HG02970 (cell line): Measurements from ENCODE around the gene CORO6.
A peak's percentile ranks its signal among the peaks of the same experiment; 100 is the strongest.

ENCODE experiments used
- ATAC-seq: cut with Tn5 transposase; IDR thresholded peaks from one replicate; pipeline ENCODE4 v1.9.1; 2021; ENCODE audit warnings: mild to moderate bottlenecking, moderate library complexity, moderate number of reproducible peaks; ENCODE audit not compliant: unreplicated experiment, low FRiP score

Gene CORO6

GRCh38 chr17:29568331-29569244 lies 54.1 kb downstream of the CORO6 start, which contains the start of gene TP53I13:
Gene TP53I13 (plus strand): TSS chr17:29568701. CDS start chr17:29568759, 58 bp downstream.
- ATAC-seq, result peak; percentile 35

- peak; percentile 35 for ATAC-seq
Observed at GRCh38 chr17:29567554-29568330, 55.0 kb downstream of the CORO6 start.

GRCh38 chr17:29567304-29567553 lies 55.5 kb downstream of the CORO6 start:
- ATAC-seq, result peak; percentile 1

- peak; percentile 28 for ATAC-seq
Observed at GRCh38 chr17:29566473-29567303, 56.0 kb downstream of the CORO6 start, which contains the start of gene ABHD15. Gene ABHD15 (minus strand): TSS chr17:29567037. CDS start chr17:29566966, 71 bp downstream.

GRCh38 chr17:29565643-29566472 lies 56.9 kb downstream of the CORO6 start:
- ATAC-seq, result peak; percentile 14
